Gastrocnemius medialis (tissue), 4 donors: Measurements from ENCODE around the gene RNF175.

Source experiments
- CTCF ChIP-seq, 5 experiments: fragments of 450-650 bp in 3 of 5; fragments of 200-600 bp in 2 of 5; sonication (generic) in 2 of 5; IDR thresholded peaks in 4 of 5; conservative IDR thresholded peaks in 1 of 5; 1 replicate in 4 of 5; 2 replicates in 1 of 5; pipeline ENCODE4 v1.5.1; 2016 to 2019; ENCODE audit warnings: antibody characterized with exemption in 5 of 5, mild to moderate bottlenecking in 3 of 5, moderate library complexity in 3 of 5
- POLR2A ChIP-seq, 2 donors: fragments of 450-650 bp; IDR thresholded peaks; one replicate each; pipeline ENCODE4 v1.6.1; 2017; ENCODE audit warnings: antibody characterized with exemption in 2 of 2, mild to moderate bottlenecking in 2 of 2, moderate library complexity in 2 of 2

GRCh38 chr4:153745651-153746050 lies 14.2 kb downstream of the RNF175 start:
- no peak for TF ChIP-seq CTCF (IDR thresholded peaks at IDR 0.05 in 4 of 5, conservative IDR thresholded peaks at IDR 0.05 in 1 of 5)
- TF ChIP-seq POLR2A (IDR thresholded peaks at IDR 0.05) = no peak
